HG02759 (cell line): ENCODE measurements around the gene KRT4.

Experiments used
- ATAC-seq: cut with Tn5 transposase; IDR thresholded peaks from one replicate; pipeline ENCODE4 v1.9.1; 2021; ENCODE audit warnings: mild to moderate bottlenecking, moderate library complexity; ENCODE audit not compliant: unreplicated experiment

KRT4 gene

DNA sequence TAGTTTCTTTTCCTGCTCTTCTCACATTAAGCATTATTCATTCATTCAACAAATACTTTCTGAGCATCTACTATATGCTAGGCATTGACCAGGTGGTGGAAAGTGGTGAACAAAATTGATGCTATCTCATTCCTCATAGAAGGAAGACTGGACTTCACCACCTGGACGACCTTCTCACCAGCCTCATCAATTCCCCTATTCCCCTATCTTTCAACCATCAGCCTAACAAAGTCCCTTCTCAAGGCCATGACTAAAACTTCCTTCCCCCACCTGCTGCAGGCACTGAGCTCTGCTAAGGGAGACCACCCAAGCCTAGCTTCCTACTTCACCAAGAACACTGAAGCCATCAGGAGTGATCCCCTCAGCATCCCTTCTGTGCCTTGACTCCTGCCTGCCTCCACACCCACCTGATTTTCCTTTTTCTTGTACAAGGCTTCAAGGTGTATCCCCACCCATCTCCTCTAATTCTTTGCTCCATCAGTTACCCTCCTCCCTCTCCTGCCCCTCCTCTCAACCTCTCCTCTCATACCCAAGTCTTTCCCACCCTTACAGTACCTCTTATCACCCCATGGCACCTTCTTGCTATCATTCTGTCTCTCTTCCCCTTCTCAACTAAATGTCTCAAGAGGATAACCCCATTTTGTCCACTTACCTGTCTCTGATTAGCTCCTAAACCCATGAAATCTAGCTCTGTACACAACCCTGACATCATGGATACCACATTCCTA lies 56.3 kb downstream of the KRT4 start:
- no peak for ATAC-seq
